Fibroblast of lung (primary cell): ENCODE measurements around the gene TOX2.

Source experiments
- EZH2 ChIP-seq: IDR thresholded peaks from 2 replicates; pipeline ENCODE4 v1.5.1; 2012; ENCODE audit warnings: low read length, control low read depth, mild to moderate bottlenecking; ENCODE audit errors: missing control alignments
- TF ChIP-seq, protein P1 (sequence below), 2 donors: IDR thresholded peaks in 1 of 2; conservative IDR thresholded peaks in 1 of 2; 1 replicate in 1 of 2; 2 replicates in 1 of 2; pipeline ENCODE4 v1.5.1; 2011 to 2012; ENCODE audit warnings: low read length in 2 of 2, control low read depth in 1 of 2, inconsistent platforms in 1 of 2, low read depth in 1 of 2, mild to moderate bottlenecking in 1 of 2

DNA sequence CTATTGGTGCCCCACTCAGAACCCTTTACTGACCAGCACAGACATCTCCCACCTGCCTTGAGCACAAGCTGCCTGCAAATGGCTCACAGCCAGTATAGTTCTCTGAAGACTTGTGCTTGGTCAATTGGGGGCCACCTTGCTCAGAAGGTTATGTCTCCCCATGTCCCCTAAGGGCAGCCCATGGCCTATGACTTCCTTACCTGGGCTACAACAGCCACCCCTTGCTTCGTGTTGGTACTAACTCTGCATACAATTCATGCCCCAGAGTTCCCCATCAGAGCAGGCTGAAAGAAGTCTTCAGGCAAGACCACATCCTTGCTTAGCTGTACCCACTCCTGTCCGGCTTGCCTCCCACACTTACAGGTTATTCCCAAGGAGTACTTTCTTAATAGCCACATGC is 57.4 kb downstream of the TOX2 start:
- TF ChIP-seq, protein P1, sequence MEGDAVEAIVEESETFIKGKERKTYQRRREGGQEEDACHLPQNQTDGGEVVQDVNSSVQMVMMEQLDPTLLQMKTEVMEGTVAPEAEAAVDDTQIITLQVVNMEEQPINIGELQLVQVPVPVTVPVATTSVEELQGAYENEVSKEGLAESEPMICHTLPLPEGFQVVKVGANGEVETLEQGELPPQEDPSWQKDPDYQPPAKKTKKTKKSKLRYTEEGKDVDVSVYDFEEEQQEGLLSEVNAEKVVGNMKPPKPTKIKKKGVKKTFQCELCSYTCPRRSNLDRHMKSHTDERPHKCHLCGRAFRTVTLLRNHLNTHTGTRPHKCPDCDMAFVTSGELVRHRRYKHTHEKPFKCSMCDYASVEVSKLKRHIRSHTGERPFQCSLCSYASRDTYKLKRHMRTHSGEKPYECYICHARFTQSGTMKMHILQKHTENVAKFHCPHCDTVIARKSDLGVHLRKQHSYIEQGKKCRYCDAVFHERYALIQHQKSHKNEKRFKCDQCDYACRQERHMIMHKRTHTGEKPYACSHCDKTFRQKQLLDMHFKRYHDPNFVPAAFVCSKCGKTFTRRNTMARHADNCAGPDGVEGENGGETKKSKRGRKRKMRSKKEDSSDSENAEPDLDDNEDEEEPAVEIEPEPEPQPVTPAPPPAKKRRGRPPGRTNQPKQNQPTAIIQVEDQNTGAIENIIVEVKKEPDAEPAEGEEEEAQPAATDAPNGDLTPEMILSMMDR (conservative IDR thresholded peaks at IDR 0.05 in 1 of 2, IDR thresholded peaks at IDR 0.05 in 1 of 2; ENCODE audit: low read depth in 1 of 2, low read length in 2 of 2): no peak
- TF ChIP-seq EZH2: no peak
